ENCODE results near the gene MYRF.

DNA sequence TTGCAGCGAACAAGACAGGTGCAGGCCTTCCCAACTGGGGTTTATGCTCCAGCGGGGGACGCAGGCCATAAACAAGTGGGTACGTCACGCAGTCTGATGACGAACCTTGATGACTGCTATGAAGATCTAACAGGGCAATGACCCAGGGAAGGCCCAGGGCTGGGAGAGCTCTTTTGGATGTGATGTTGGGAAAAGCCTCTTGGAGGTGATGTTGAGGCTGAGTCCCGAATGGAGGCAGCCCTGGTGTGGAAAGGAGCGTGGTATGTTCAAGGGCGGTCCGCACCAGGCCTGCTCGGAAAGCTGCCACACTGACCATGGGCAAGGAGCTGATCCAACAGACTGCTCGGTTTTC is 81.5 kb downstream of the MYRF start:
- TF ChIP-seq CTCF (IDR thresholded peaks at IDR 0.05) = no peak
- no peak for TF ChIP-seq POLR2A (IDR thresholded peaks at IDR 0.05)

Data from heart left ventricle (tissue), 13 donors.